ENCODE data around the gene DCTN5. TPM values are rescaled to one million over a fixed set of nuclear protein-coding genes. Genes with fewer than 3 reads are reported as not detected.

The DCTN5 gene
- total and polyA plus RNA-seq, 10 donors = 11.9 to 62.5 (median 41.3) TPM

GRCh38 chr16:23668873-23669272 is 27.6 kb downstream of the DCTN5 start:
- no peak for DNase-seq
- peaks cover 0 to 7% (median 2%) of the 10 kb centered on the region in 6 donors for H3K4me1 ChIP-seq
- WGBS, 5 donors = 94 to 99% (median 96%) methylated on average over 4 of the region's 4 CpGs
- H3K4me3 ChIP-seq = no peak overlapping the region
- no peak for TF ChIP-seq POLR2A (IDR thresholded peaks at IDR 0.05)
- no peak for TF ChIP-seq CTCF (IDR thresholded peaks at IDR 0.05 in 8 of 11, conservative IDR thresholded peaks at IDR 0.05 in 3 of 11)
- no peak for TF ChIP-seq POLR2AphosphoS5 (IDR thresholded peaks at IDR 0.05)
- no peak overlapping the region for H3K27ac ChIP-seq
- H3K9me3 ChIP-seq = no peaks in the 10 kb centered on the region
- no peaks in the 10 kb centered on the region for H3K27me3 ChIP-seq (replicated peaks in 1 of 7)
- peaks cover 5 to 100% (median 66%) of the 10 kb centered on the region in 6 donors for H3K36me3 ChIP-seq
- intact Hi-C loops (cut with DNase I; ENCODE audit: low total_unique reads) = no loop called here

- H3K9me3 ChIP-seq = no peaks in the 10 kb centered on the region
- TF ChIP-seq POLR2AphosphoS5 (IDR thresholded peaks at IDR 0.05) = no peak
- TF ChIP-seq POLR2A (IDR thresholded peaks at IDR 0.05) = no peak
- TF ChIP-seq CTCF (IDR thresholded peaks at IDR 0.05 in 8 of 11, conservative IDR thresholded peaks at IDR 0.05 in 3 of 11) = no peak
- H3K27ac ChIP-seq = no peak overlapping the region
- 83 to 96% (median 90%) methylated on average over 4 of the region's 4 CpGs for WGBS, 5 donors
- intact Hi-C loops (cut with DNase I; ENCODE audit: low total_unique reads) = no loop called here
- no peaks in the 10 kb centered on the region for H3K27me3 ChIP-seq (replicated peaks in 1 of 7)
- no peak overlapping the region for H3K4me3 ChIP-seq
- DNase-seq = no peak
- H3K36me3 ChIP-seq = peaks cover 5 to 100% (median 53%) of the 10 kb centered on the region in 6 donors
- peaks cover 0 to 7% (median 2%) of the 10 kb centered on the region in 6 donors for H3K4me1 ChIP-seq
These were observed 29.0 kb downstream of the DCTN5 start for GRCh38 chr16:23670137-23670776.

GRCh38 chr16:23673971-23674614 is 32.8 kb downstream of the DCTN5 start:
- 75 to 96% (median 89%) methylated on average over 8 of the region's 8 CpGs for WGBS, 5 donors
- Histone ChIP-seq H3K4me3 (no peak overlapping the region), H3K36me3 (peaks cover 0 to 77% (median 17%) of the 10 kb centered on the region in 6 donors), H3K27ac (no peak overlapping the region), H3K4me1 (peaks cover 0 to 24% (median 13%) of the 10 kb centered on the region in 6 donors), H3K9me3 (no peaks in the 10 kb centered on the region), H3K27me3 (replicated peaks in 1 of 7) (peaks cover 0 to 6% (median 0%) of the 10 kb centered on the region in 7 donors)
- intact Hi-C loops (cut with DNase I; ENCODE audit: low total_unique reads) = no loop called here
- TF ChIP-seq POLR2A (IDR thresholded peaks at IDR 0.05) (no peak), CTCF (IDR thresholded peaks at IDR 0.05 in 8 of 11, conservative IDR thresholded peaks at IDR 0.05 in 3 of 11) (no peak), POLR2AphosphoS5 (IDR thresholded peaks at IDR 0.05) (no peak)
- DNase-seq = no peak

- no peak overlapping the region for H3K27ac ChIP-seq
- DNase-seq = no peak
- TF ChIP-seq POLR2A (IDR thresholded peaks at IDR 0.05) = no peak
- peaks cover 0 to 13% (median 0%) of the 10 kb centered on the region in 7 donors for H3K27me3 ChIP-seq (replicated peaks in 1 of 7)
- intact Hi-C loops (cut with DNase I; ENCODE audit: low total_unique reads) = no loop called here
- no peak overlapping the region for H3K4me3 ChIP-seq
- peaks cover 0 to 45% (median 19%) of the 10 kb centered on the region in 6 donors for H3K4me1 ChIP-seq
- H3K36me3 ChIP-seq = peaks cover 0 to 69% (median 7%) of the 10 kb centered on the region in 6 donors
- 92 to 100% (median 96%) methylated on average over 2 of the region's 2 CpGs for WGBS, 5 donors
- no peaks in the 10 kb centered on the region for H3K9me3 ChIP-seq
These were observed 35.7 kb downstream of the DCTN5 start for GRCh38 chr16:23676924-23677480.
